GM20000 (cell line): ENCODE measurements around the gene SVIL.
"Not testable (repeated sequence)": the region's sequence is repeated elsewhere in the genome, so short reads cannot be mapped to it uniquely, and the experiment has no call there.

Experiments used
- DNase-seq: peaks from one replicate; pipeline ENCODE4 v3.0.0; 2012; ENCODE audit warnings: low spot score
- TF ChIP-seq, protein P1 (sequence below): IDR thresholded peaks from 2 replicates; pipeline ENCODE4 v1.5.1; 2012; ENCODE audit warnings: mild to moderate bottlenecking, control low read depth; ENCODE audit errors: extremely low read depth, missing control alignments

The SVIL gene

GRCh38 chr10:29486433-29486832 lies 148.3 kb downstream of the SVIL start:
- TF ChIP-seq, protein P1, sequence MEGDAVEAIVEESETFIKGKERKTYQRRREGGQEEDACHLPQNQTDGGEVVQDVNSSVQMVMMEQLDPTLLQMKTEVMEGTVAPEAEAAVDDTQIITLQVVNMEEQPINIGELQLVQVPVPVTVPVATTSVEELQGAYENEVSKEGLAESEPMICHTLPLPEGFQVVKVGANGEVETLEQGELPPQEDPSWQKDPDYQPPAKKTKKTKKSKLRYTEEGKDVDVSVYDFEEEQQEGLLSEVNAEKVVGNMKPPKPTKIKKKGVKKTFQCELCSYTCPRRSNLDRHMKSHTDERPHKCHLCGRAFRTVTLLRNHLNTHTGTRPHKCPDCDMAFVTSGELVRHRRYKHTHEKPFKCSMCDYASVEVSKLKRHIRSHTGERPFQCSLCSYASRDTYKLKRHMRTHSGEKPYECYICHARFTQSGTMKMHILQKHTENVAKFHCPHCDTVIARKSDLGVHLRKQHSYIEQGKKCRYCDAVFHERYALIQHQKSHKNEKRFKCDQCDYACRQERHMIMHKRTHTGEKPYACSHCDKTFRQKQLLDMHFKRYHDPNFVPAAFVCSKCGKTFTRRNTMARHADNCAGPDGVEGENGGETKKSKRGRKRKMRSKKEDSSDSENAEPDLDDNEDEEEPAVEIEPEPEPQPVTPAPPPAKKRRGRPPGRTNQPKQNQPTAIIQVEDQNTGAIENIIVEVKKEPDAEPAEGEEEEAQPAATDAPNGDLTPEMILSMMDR = no peak
- no peak for DNase-seq

DNA sequence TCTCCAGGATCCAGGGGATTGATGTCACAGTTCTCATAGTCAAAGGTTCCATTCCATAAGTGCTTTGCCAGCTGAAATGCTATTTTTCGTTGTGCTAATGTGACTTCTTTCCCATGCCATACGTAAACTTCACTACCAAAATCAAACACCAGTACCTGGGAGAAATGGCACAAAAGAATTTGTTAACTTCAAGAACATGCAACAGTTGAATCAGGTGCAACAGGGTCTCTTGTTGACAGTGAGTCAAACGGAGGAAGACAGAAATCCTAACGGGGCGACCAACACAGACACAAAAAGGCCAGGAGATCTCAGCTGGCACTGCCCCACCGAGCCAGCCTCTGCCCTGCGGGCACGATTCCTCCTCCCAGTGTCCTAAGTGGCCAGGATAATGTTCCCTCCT lies 150.1 kb downstream of the SVIL start:
- not testable (repeated sequence) for DNase-seq

DNA sequence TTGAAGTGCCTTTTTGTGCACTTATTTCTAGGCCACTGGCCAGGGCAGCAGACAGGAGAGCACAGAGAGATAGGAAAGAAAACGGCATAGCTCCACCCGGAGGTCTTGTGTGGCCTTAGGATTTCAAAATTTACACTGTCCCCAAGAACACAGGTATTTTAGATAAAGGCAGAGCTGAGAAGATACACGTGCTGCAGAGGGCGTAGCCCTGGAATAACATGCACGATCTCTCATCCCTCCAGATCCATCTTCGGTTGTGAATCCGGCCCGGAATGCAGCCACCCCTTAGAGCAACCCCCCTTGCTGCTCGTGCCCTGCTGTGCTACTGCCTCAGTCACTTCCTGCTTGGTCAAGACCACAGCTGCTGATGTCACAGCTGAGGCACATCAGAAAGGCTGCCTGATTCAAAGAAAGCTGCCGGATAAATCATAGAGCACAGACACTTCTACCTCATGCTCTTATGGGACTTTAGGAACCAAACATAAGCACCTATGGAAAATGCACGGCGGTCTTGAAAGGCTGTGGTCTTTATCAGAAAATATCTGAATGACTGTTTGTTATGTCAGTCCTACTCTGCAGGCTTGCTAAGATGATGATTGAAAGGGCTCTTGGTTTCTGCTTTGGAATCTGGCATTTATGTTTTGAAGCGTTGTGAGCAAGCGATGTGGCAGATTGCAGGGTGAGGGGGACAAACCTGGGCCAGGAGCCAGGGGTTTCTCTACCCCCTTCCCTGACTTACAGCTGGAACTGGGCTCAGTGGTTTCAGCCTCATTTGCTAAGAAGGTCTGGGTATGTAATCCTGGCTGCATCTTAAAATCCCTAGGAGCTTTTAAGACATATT lies 152.0 kb downstream of the SVIL start:
- no peak for DNase-seq

DNA sequence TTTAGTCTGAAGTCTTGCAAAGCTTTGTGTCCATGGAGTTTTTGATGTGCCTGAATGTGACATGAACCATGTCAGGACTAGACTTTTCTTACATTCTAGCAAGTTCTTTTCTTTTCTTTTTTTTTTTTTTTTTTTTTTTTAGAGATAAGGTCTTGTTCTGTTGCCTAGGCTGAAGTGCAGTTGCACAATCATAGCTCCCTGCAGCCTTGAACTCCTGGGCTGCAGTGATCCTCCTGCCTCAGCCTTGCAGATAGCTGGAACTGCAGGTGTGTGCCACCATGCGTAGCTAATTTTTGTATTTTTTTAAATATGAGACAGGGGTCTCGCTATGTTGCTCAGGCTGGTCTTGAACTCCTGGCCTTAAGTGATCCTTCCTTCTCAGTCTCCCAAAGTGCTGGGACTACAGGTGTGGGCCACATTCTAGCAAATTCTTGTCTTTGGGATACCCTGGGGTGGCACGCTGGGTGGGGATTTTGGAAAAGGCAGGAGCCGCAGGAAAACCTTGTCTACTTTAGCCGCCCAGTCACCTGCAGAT lies 152.8 kb downstream of the SVIL start:
- no peak for DNase-seq

More for the DNA sequence above, 152.0 kb downstream of the SVIL start:
- TF ChIP-seq, protein P1 = no peak

DNA sequence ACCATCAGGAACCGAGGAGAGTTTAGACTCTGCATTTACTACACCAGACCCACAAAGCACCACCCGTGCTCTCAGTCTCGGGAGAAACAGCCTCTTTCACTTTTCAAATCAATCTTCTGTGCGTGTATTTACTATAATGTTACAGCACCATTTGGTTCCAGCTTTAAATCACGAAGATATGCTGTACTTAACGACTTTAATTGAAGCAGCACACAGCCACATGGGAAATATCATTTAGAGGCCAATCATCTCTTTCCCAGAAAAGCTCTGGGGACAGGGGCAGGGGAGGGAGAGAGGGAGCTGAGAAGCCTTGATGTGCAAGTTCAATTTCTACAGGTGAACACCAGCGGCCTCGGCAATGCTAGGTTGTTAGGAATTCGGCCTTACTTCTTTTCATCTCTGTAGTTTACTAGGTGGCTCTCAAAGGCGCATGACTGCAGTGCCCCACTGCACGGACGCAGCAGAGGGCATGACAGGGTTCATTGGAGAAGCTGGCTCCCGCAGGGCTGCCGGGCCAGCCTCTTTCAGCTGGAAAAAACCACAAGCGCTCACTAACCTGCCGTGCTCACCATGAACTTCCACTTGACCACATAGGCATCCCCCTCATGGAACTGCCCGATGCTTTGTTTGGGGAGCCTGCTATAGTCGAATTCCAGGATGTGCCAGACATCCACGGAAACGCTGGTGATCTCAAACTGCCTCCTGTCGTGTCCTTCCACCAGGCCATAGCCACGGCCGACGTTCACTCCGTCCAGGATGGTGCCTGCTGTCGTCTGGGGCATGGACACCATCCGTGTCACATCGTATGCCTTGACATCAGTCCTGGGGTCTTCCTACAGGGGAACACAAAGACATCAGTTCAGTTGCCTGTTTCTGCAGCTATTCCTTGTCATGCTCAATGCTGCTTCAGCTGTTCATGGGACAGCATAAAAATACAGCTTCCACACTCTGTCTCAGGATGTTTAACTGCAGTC lies 154.5 kb downstream of the SVIL start:
- DNase-seq = no peak
- TF ChIP-seq, protein P1 = no peak

More for the DNA sequence above, 152.8 kb downstream of the SVIL start:
- TF ChIP-seq, protein P1 = no peak

GRCh38 chr10:29479081-29479925 lies 155.5 kb downstream of the SVIL start:
- DNase-seq = no peak
- TF ChIP-seq, protein P1 = no peak
